ENCODE results near the gene ARMC5. TPM values are rescaled to one million over a fixed set of nuclear protein-coding genes. Genes with fewer than 3 reads are reported as not detected.

The ARMC5 gene
- total RNA-seq, 1 experiment from 2014 or later: 11.8 TPM

GRCh38 chr16:31429314-31429713, 30.0 kb upstream of the ARMC5 start:
- H2AFZ ChIP-seq (ENCODE audit: low read depth, low read length, poor library complexity, severe bottlenecking): no peak overlapping the region
- no peaks in the 10 kb centered on the region for H3K9me2 ChIP-seq (ENCODE audit: insufficient read depth)
- RAD21 ChIA-PET (ENCODE audit: low non-redundant PET in 1 of 2, low total read pairs in 2 of 2, uncharacterized antibody in 2 of 2, unreplicated experiment in 2 of 2): no interaction called here
- no peaks in the 10 kb centered on the region for H3K9me3 ChIP-seq (ENCODE audit: control insufficient read depth in 1 of 2, insufficient read depth in 1 of 2, low read depth in 1 of 2, low read length in 2 of 2)
- no peak overlapping the region for H3K9ac ChIP-seq (ENCODE audit: low read length)
- no peaks in the 10 kb centered on the region for H3K79me2 ChIP-seq (ENCODE audit: insufficient read depth, low read length)
- H4K20me1 ChIP-seq (ENCODE audit: insufficient read depth): no peaks in the 10 kb centered on the region
- no TSS peak for BruUV-seq (replicated peaks)
- CTCF ChIA-PET: interaction anchor here (1.5 kb wide), 1 partner anchor 476 kb away, joined by 3 read pairs; no protein-coding TSS in a partner anchor
- DNase-seq (ENCODE audit: low read depth, low spot score) (no peak), ATAC-seq (no peak)
- POLR2A ChIA-PET: no interaction called here
- no peak overlapping the region for H3K4me2 ChIP-seq (ENCODE audit: low read length)
- no peak overlapping the region for H3K4me3 ChIP-seq (replicated peaks in 1 of 2; ENCODE audit: low read depth in 1 of 2, low read length in 2 of 2)
- no peak overlapping the region for H3K27ac ChIP-seq (ENCODE audit: low read depth, low read length)
- no peaks in the 10 kb centered on the region for H3K36me3 ChIP-seq (ENCODE audit: control insufficient read depth in 1 of 2, insufficient read depth in 2 of 2, low read length in 2 of 2)
- intact Hi-C loops (cut with micrococcal nuclease): no loop called here
- no peaks in the 10 kb centered on the region for H3K4me1 ChIP-seq (ENCODE audit: control insufficient read depth in 1 of 2, insufficient read depth in 2 of 2, low read length in 2 of 2)
- H3K27me3 ChIP-seq (ENCODE audit: insufficient read depth, low read length): no peaks in the 10 kb centered on the region
- TF ChIP-seq CEBPB (IDR thresholded peaks at IDR 0.05; ENCODE audit: low read depth): no peak
- TF ChIP-seq ZNF274 (IDR thresholded peaks at IDR 0.05; ENCODE audit: low read depth, low read length): no peak
- no peak for TF ChIP-seq JUND (IDR thresholded peaks at IDR 0.05)
- no peak for TF ChIP-seq SP1 (IDR thresholded peaks at IDR 0.05; ENCODE audit: low read depth)
- TF ChIP-seq EZH2phosphoT487 (IDR thresholded peaks at IDR 0.05; ENCODE audit: borderline replicate concordance): no peak
- no peak for TF ChIP-seq FOSL1 (IDR thresholded peaks at IDR 0.05; ENCODE audit: low read depth)
- no peak for TF ChIP-seq EGR1 (IDR thresholded peaks at IDR 0.05; ENCODE audit: low read depth)
- no peak for TF ChIP-seq TCF7L2 (IDR thresholded peaks at IDR 0.05; ENCODE audit: borderline replicate concordance, extremely low read depth, insufficient read depth, insufficient read length)
- no peak for TF ChIP-seq POLR2AphosphoS5 (IDR thresholded peaks at IDR 0.05; ENCODE audit: low read depth, low read length)
- no peak for TF ChIP-seq CTCF (IDR thresholded peaks at IDR 0.05 in 2 of 3, conservative IDR thresholded peaks at IDR 0.05 in 1 of 3; ENCODE audit: borderline replicate concordance in 1 of 3, insufficient read depth in 1 of 3, low read depth in 2 of 3, low read length in 2 of 3)
- TF ChIP-seq RAD21 (IDR thresholded peaks at IDR 0.05; ENCODE audit: low read depth): no peak
- TF ChIP-seq POLR2A (IDR thresholded peaks at IDR 0.05; ENCODE audit: borderline replicate concordance, extremely low read depth, insufficient read depth, insufficient read length): no peak
- no peak for TF ChIP-seq REST (IDR thresholded peaks at IDR 0.05; ENCODE audit: low read depth)
- no peak for TF ChIP-seq ZFX (IDR thresholded peaks at IDR 0.05)
- TF ChIP-seq ELF1 (IDR thresholded peaks at IDR 0.05; ENCODE audit: borderline replicate concordance, low read depth): no peak
- TF ChIP-seq ZBTB33 (IDR thresholded peaks at IDR 0.05; ENCODE audit: extremely low read depth, insufficient replicate concordance, low read length): no peak
- TF ChIP-seq EZH2 (IDR thresholded peaks at IDR 0.05): no peak

Data from HCT116 (cell line).